Measurements from ENCODE around the gene SYTL3. TPM values are rescaled to one million over a fixed set of nuclear protein-coding genes. Genes with fewer than 3 reads are reported as not detected.

SYTL3 gene
- total and polyA plus RNA-seq, 2 of the 8 experiments (the other 6 are each of a cell fraction or from before 2014, with no cell fraction given) = 0.27 to 0.99 TPM

DNA sequence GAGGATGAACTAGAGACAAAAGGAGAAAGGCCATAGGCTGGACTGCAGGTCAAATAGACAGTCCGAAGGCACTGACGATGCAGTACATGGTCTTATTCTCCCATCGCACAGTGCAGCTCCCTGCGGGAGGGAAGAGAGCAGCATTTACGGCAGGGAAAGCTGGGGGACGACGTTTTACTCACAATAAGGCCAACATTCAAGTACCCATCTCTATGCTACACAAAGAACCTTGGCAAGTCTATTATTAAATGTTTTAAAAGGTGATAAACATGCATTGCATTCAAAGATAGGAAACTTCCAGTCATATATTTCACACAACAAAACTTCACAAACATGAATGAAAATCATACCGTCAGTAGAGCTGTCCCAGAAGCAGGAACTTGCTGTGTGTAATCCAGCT, 13.1 kb upstream of the SYTL3 start:
- peaks cover 0 to 31% (median 12%) of the 10 kb centered on the region in 4 experiments; a peak in 6 of 8 replicates for H3K36me3 ChIP-seq (ENCODE audit: control insufficient read depth in 2 of 4, insufficient read depth in 4 of 4, low read length in 3 of 4)
- FAIRE-seq (no peak), DNase-seq (ENCODE audit: low read depth in 1 of 2, low spot score in 2 of 2) (no peak)
- H2AFZ ChIP-seq (ENCODE audit: low read length) = no peak overlapping the region
- H4K20me1 ChIP-seq (replicated peaks in 1 of 2; ENCODE audit: control insufficient read depth in 1 of 2, insufficient read depth in 2 of 2, low read length in 2 of 2) = peaks cover 4 to 6% of the 10 kb centered on the region in 2 experiments
- no peak overlapping the region for H3K27ac ChIP-seq (ENCODE audit: low read depth, low read length)
- peaks cover 2% of the 10 kb centered on the region for H3K79me1 ChIP-seq (ENCODE audit: low read depth, low read length)
- no peak overlapping the region for H4K91ac ChIP-seq (replicated peaks; ENCODE audit: insufficient read length, low read length)
- H3K4me3 ChIP-seq (ENCODE audit: extremely low read depth in 1 of 4, insufficient read depth in 2 of 4, low read depth in 3 of 4, low read length in 4 of 4) = no peak overlapping the region
- H3K18ac ChIP-seq (ENCODE audit: extremely low read depth, low read length) = no peak overlapping the region
- H3K79me2 ChIP-seq (ENCODE audit: control insufficient read depth in 1 of 2, insufficient read depth in 2 of 2, low read length in 2 of 2) = 0 out of 4 replicates have a peak, but pooled peaks cover 0 to 3% of the 10 kb centered on the region in 2 experiments
- H3K56ac ChIP-seq (replicated peaks; ENCODE audit: insufficient read length, low read depth, low read length) = no peak overlapping the region
- WGBS, 2 experiments (ENCODE audit: extremely low coverage in 1 of 2, insufficient coverage in 1 of 2, insufficient read length in 1 of 2, insufficient replicate concordance in 2 of 2, low coverage in 1 of 2, low lambda C conversion rate in 2 of 2, missing lambda C conversion rate in 1 of 2) = 89% methylated on average over 8 of the region's 8 CpGs; no CpG with 5 or more reads in 1 of the 2 experiments
- H2BK15ac ChIP-seq (ENCODE audit: low read length) = no peak overlapping the region
- no peaks in the 10 kb centered on the region for H3K9me3 ChIP-seq (ENCODE audit: insufficient read depth in 2 of 2, low read depth in 1 of 2, low read length in 1 of 2)
- H2BK120ac ChIP-seq (replicated peaks; ENCODE audit: low read depth, low read length) = no peak overlapping the region
- H3K23me2 ChIP-seq (ENCODE audit: low read depth, low read length) = no peaks in the 10 kb centered on the region
- H2AK5ac ChIP-seq (ENCODE audit: low read depth, low read length) = no peak overlapping the region
- H2BK5ac ChIP-seq (ENCODE audit: low read depth, low read length) = no peak overlapping the region
- ChIA-PET CTCF (ENCODE audit: partially characterized antibody) (interaction anchor here (1.0 to 1.5 kb wide), 3 partner anchors 23 to 422 kb away, joined by 3 to 4 read pairs (median 3); no protein-coding TSS in a partner anchor), POLR2A (ENCODE audit: partially characterized antibody) (interaction anchor here (1.2 to 1.4 kb wide), 4 partner anchors 10 to 148 kb away, joined by 3 read pairs; no protein-coding TSS in a partner anchor)
- H3K4me2 ChIP-seq (ENCODE audit: insufficient read depth in 1 of 2, low read depth in 2 of 2, low read length in 2 of 2) = no peak overlapping the region
- H4K5ac ChIP-seq (ENCODE audit: insufficient read length, low read depth, low read length) = no peak overlapping the region
- no peak overlapping the region for H3K14ac ChIP-seq (ENCODE audit: insufficient read length)
- no peak overlapping the region for H3K4ac ChIP-seq (replicated peaks; ENCODE audit: insufficient read length, low read depth, low read length)
- H3K27me3 ChIP-seq (replicated peaks in 1 of 4; ENCODE audit: control insufficient read depth in 3 of 4, extremely low read depth in 1 of 4, insufficient read depth in 3 of 4, low read length in 3 of 4) = no peaks in the 10 kb centered on the region
- no peak overlapping the region; the same call in 1 of the 2 replicates for H4K8ac ChIP-seq (ENCODE audit: extremely low read depth, insufficient read depth, low read length)
- no peak overlapping the region for H3K23ac ChIP-seq (ENCODE audit: insufficient read length)
- H2BK12ac ChIP-seq (ENCODE audit: low read depth, low read length) = no peak overlapping the region
- no peak overlapping the region for H3K9ac ChIP-seq (replicated peaks in 1 of 4; ENCODE audit: extremely low read depth in 1 of 4, low read depth in 3 of 4, low read length in 3 of 4)
- H2BK20ac ChIP-seq (ENCODE audit: low read length) = no peak overlapping the region
- no peaks in the 10 kb centered on the region for H3K4me1 ChIP-seq (replicated peaks in 1 of 4; ENCODE audit: control insufficient read depth in 3 of 4, insufficient read depth in 4 of 4, low read length in 3 of 4)
- TF ChIP-seq HDAC2 (IDR thresholded peaks at IDR 0.05; ENCODE audit: borderline replicate concordance in 1 of 2, low read depth in 2 of 2, low read length in 2 of 2) (no peak), SP1 (IDR thresholded peaks at IDR 0.05; ENCODE audit: low read depth, low read length) (no peak), BACH1 (IDR thresholded peaks at IDR 0.05; ENCODE audit: low read length) (no peak), NRF1 (IDR thresholded peaks at IDR 0.05; ENCODE audit: low read depth, low read length) (no peak), NANOG (IDR thresholded peaks at IDR 0.05; ENCODE audit: insufficient read depth, low read depth, low read length, poor library complexity, severe bottlenecking) (no peak), SIX5 (IDR thresholded peaks at IDR 0.05; ENCODE audit: low read depth, low read length) (no peak), CREB1 (IDR thresholded peaks at IDR 0.05) (no peak), TBP (IDR thresholded peaks at IDR 0.05; ENCODE audit: low read depth, low read length) (no peak)
- TF ChIP-seq, protein P1, sequence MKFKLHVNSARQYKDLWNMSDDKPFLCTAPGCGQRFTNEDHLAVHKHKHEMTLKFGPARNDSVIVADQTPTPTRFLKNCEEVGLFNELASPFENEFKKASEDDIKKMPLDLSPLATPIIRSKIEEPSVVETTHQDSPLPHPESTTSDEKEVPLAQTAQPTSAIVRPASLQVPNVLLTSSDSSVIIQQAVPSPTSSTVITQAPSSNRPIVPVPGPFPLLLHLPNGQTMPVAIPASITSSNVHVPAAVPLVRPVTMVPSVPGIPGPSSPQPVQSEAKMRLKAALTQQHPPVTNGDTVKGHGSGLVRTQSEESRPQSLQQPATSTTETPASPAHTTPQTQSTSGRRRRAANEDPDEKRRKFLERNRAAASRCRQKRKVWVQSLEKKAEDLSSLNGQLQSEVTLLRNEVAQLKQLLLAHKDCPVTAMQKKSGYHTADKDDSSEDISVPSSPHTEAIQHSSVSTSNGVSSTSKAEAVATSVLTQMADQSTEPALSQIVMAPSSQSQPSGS (IDR thresholded peaks at IDR 0.05; ENCODE audit: low read length) = no peak
- TF ChIP-seq, protein P2, sequence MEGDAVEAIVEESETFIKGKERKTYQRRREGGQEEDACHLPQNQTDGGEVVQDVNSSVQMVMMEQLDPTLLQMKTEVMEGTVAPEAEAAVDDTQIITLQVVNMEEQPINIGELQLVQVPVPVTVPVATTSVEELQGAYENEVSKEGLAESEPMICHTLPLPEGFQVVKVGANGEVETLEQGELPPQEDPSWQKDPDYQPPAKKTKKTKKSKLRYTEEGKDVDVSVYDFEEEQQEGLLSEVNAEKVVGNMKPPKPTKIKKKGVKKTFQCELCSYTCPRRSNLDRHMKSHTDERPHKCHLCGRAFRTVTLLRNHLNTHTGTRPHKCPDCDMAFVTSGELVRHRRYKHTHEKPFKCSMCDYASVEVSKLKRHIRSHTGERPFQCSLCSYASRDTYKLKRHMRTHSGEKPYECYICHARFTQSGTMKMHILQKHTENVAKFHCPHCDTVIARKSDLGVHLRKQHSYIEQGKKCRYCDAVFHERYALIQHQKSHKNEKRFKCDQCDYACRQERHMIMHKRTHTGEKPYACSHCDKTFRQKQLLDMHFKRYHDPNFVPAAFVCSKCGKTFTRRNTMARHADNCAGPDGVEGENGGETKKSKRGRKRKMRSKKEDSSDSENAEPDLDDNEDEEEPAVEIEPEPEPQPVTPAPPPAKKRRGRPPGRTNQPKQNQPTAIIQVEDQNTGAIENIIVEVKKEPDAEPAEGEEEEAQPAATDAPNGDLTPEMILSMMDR (IDR thresholded peaks at IDR 0.05; ENCODE audit: control extremely low read depth in 1 of 3, insufficient read depth in 1 of 3, low read depth in 1 of 3, low read length in 3 of 3) = no peak
